Ascending aorta (tissue), 2 donors: ENCODE results near the gene DCP1A. TPM values are rescaled to one million over a fixed set of nuclear protein-coding genes. Genes with fewer than 3 reads are reported as not detected.
"Not testable (repeated sequence)": the region's sequence is repeated elsewhere in the genome, so short reads cannot be mapped to it uniquely, and the experiment has no call there.

Experiments
- DNase-seq, 2 donors: peaks; one replicate each; pipeline ENCODE4 v3.0.0-alpha.2; 2019; ENCODE audit warnings: low spot score in 2 of 2
- H3K27ac ChIP-seq, 2 donors: fragments of 200-600 bp; sonication (generic); one replicate each; pipeline ENCODE4 v1.5.1; 2016 to 2017; ENCODE audit warnings: mild to moderate bottlenecking in 1 of 2
- H3K27me3 ChIP-seq: fragments of 200-600 bp; sonication (generic); one replicate; pipeline ENCODE4 v1.5.1; 2017
- H3K36me3 ChIP-seq, 2 donors: fragments of 200-600 bp; sonication (generic); one replicate each; pipeline ENCODE4 v1.5.1; 2016
- H3K4me1 ChIP-seq, 2 donors: fragments of 200-600 bp; sonication (generic); one replicate each; pipeline ENCODE4 v1.5.1; 2016 to 2017; ENCODE audit warnings: mild to moderate bottlenecking in 1 of 2
- H3K4me3 ChIP-seq, 2 donors: fragments of 200-600 bp; sonication (generic); one replicate each; pipeline ENCODE4 v1.5.1; 2016 to 2017; ENCODE audit warnings: mild to moderate bottlenecking in 1 of 2
- H3K9me3 ChIP-seq, 2 donors: fragments of 200-600 bp; sonication (generic); one replicate each; pipeline ENCODE4 v1.5.1; 2016
- intact Hi-C: fragments of 100-400 bp; cut with DNase I; formaldehyde crosslinking; loops from one replicate; pipeline ENCODE4 v1.15.1; 2023
- total RNA-seq: library from RNA; depleted of rRNA; stranded (reverse); fragments of >200 nt; gene quantifications from one replicate; pipeline ENCODE4 v1.1.0, GENCODE V29; 2016
- TF ChIP-seq, protein P1 (sequence below), 3 experiments: fragments of 200-600 bp in 2 of 3; fragments of 450-650 bp in 1 of 3; sonication (generic) in 2 of 3; IDR thresholded peaks; one replicate each; pipeline ENCODE4 v1.5.1; 2016 to 2019; ENCODE audit warnings: antibody characterized with exemption in 3 of 3, mild to moderate bottlenecking in 1 of 3, moderate library complexity in 1 of 3

DCP1A gene
- total RNA-seq, 1 donor from 2014 or later, result 21.7 TPM

DNA sequence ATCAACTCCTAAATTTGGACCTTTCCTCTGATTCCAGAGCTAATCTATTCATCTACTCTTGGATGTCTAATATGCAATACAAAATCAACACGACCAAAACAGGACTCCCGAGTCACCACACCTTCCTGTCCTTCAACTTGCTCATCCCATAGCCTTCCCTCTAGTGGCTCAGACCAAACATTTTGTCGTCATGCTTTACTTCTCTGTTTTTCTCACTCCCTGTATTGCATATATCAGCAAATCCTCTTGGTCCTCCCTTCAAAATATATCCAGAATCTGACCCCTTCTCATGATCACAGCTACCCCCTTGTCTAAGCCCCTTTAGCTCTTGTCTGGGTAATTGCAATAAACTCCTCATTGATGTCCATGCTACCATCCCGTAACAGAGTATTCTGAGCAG, 30.5 kb upstream of the DCP1A start:
- no peak overlapping the region for H3K4me3 ChIP-seq
- H3K9me3 ChIP-seq, result no peaks in the 10 kb centered on the region
- no peak overlapping the region for H3K27ac ChIP-seq
- intact Hi-C loops, result no loop called here
- H3K36me3 ChIP-seq, result no peaks in the 10 kb centered on the region
- TF ChIP-seq, protein P1, sequence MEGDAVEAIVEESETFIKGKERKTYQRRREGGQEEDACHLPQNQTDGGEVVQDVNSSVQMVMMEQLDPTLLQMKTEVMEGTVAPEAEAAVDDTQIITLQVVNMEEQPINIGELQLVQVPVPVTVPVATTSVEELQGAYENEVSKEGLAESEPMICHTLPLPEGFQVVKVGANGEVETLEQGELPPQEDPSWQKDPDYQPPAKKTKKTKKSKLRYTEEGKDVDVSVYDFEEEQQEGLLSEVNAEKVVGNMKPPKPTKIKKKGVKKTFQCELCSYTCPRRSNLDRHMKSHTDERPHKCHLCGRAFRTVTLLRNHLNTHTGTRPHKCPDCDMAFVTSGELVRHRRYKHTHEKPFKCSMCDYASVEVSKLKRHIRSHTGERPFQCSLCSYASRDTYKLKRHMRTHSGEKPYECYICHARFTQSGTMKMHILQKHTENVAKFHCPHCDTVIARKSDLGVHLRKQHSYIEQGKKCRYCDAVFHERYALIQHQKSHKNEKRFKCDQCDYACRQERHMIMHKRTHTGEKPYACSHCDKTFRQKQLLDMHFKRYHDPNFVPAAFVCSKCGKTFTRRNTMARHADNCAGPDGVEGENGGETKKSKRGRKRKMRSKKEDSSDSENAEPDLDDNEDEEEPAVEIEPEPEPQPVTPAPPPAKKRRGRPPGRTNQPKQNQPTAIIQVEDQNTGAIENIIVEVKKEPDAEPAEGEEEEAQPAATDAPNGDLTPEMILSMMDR (IDR thresholded peaks at IDR 0.05), result no peak
- no peak for DNase-seq
- no peaks in the 10 kb centered on the region for H3K27me3 ChIP-seq
- no peaks in the 10 kb centered on the region for H3K4me1 ChIP-seq

DNA sequence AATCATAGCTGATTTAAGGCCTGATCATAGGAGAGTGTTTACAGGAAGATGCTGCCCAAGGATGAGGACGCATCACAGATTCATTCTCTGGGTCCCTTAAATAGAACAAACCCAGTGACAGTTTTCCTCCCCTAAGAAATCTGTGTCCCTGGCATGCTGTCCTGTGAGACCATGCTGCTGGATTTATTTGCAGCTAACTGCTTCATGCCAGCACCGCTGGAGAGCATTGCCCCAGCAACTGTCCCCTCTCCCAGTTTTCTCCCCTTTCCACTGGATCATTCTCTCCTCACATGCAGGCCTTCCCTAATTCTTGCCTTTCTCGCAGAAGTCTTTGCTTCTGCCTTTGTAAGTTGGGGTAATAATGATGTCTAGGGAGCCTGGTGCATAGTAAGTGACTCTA, 29.3 kb upstream of the DCP1A start:
- no peaks in the 10 kb centered on the region for H3K36me3 ChIP-seq
- no peak for DNase-seq
- TF ChIP-seq, protein P1 (IDR thresholded peaks at IDR 0.05), result no peak
- intact Hi-C loops, result no loop called here
- H3K27me3 ChIP-seq, result no peaks in the 10 kb centered on the region
- H3K4me3 ChIP-seq, result no peak overlapping the region
- no peak overlapping the region for H3K27ac ChIP-seq
- H3K9me3 ChIP-seq, result no peaks in the 10 kb centered on the region
- no peaks in the 10 kb centered on the region for H3K4me1 ChIP-seq

DNA sequence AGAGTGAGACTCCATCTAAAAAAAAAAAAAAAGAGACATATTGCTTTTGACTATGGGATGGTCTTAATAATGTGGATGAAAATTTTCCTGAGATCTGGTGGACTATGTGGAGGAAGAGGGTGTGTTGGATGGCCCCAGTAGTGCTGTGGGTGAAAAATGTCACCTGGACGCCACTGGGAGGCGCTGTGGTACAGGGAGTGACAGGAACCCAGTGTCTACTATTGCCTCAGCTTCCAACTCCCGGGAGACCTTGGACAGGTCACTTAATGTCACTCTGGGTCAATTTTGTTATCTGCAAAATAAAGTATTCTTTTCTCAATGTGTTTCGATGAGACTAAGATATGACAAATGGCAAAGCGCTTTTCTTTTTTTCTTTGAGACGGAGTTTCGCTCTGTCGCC, 27.7 kb upstream of the DCP1A start:
- Histone ChIP-seq H3K27ac (no peak overlapping the region), H3K4me1 (no peaks in the 10 kb centered on the region), H3K36me3 (no peaks in the 10 kb centered on the region), H3K4me3 (no peak overlapping the region), H3K27me3 (no peaks in the 10 kb centered on the region), H3K9me3 (no peaks in the 10 kb centered on the region)
- DNase-seq, result no peak
- intact Hi-C loops, result no loop called here
- TF ChIP-seq, protein P1 (IDR thresholded peaks at IDR 0.05), result peak; percentile 7 to 42 (median 13)

DNA sequence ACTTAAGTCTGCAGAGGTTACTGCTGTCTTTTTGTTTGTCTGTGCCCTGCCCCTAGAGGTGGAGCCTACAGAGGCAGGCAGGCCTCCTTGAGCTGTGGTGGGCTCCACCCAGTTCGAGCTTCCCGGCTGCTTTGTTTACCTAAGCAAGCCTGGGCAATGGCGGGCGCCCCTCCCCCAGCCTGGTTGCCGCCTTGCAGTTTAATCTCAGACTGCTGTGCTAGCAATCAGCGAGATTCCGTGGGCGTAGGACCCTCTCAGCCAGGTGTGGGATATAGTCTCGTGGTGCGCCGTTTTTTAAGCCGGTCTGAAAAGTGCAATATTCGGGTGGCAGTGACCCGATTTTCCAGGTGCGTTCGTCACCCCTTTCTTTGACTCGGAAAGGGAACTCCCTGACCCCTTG, 23.4 kb upstream of the DCP1A start:
- H3K36me3 ChIP-seq, H3K27ac ChIP-seq, H3K4me3 ChIP-seq, intact Hi-C loops, H3K27me3 ChIP-seq, DNase-seq, H3K9me3 ChIP-seq, H3K4me1 ChIP-seq: not testable (repeated sequence)

DNA sequence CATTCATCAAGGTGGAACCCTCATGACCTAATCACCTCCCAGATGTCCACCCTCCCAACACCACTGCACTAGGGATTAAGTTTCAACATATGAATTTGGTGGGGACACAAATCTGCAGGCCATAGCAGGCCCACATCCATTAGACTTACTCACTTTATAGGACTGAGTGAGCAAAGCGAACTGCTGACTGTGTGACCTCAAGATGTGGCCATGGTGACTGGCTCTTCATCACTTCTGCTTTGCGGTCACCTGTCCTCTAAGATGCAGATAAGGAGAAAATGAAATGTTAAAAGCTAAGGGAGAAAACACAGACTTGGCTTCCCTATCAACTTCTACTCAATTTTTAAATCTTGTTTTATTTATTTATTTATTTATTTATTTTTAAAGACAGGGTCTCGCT, 14.5 kb upstream of the DCP1A start:
- intact Hi-C loops, result no loop called here
- no peaks in the 10 kb centered on the region for H3K27me3 ChIP-seq
- no peak overlapping the region for H3K27ac ChIP-seq
- TF ChIP-seq, protein P1 (IDR thresholded peaks at IDR 0.05), result no peak
- H3K9me3 ChIP-seq, result no peaks in the 10 kb centered on the region
- H3K4me1 ChIP-seq, result no peaks in the 10 kb centered on the region
- no peak for DNase-seq
- H3K4me3 ChIP-seq, result no peak overlapping the region
- no peaks in the 10 kb centered on the region for H3K36me3 ChIP-seq

DNA sequence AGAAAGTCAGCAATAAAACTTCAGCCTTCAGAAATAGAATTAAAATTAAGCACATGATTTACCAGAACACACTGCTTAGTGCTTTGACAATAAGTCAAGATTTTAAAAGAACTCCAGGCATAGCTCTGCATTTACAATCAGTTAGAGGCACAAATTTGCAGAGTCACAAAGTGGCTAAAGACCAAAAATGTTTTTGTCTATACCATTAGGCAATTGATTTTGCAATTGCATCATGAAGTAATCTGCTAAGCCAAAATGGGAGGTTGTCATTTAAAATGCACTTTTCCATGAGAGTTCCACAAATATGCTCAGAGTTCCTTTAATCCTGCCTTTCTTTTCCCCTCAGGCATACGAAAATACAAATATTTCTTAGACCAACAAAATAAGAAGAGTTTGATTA, 10.1 kb upstream of the DCP1A start:
- DNase-seq, result no peak
- intact Hi-C loops, result no loop called here

More for the DNA sequence above, 10.1 kb upstream of the DCP1A start:
- no peaks in the 10 kb centered on the region for H3K27me3 ChIP-seq
- H3K36me3 ChIP-seq, result no peaks in the 10 kb centered on the region
- H3K9me3 ChIP-seq, result no peaks in the 10 kb centered on the region
- TF ChIP-seq, protein P1 (IDR thresholded peaks at IDR 0.05), result no peak
- H3K27ac ChIP-seq, result no peak overlapping the region
- no peaks in the 10 kb centered on the region for H3K4me1 ChIP-seq
- H3K4me3 ChIP-seq, result no peak overlapping the region
